HG03066 (cell line): ENCODE results near the gene EFL1.

ENCODE experiments used
- ATAC-seq: cut with Tn5 transposase; IDR thresholded peaks from one replicate; pipeline ENCODE4 v1.9.1; 2021; ENCODE audit warnings: low read depth; ENCODE audit not compliant: unreplicated experiment

EFL1 gene

GRCh38 chr15:82168757-82169156 is 93.8 kb downstream of the EFL1 start:
- no peak for ATAC-seq

- ATAC-seq: no peak
These were observed 94.2 kb downstream of the EFL1 start for GRCh38 chr15:82168296-82168695.

GRCh38 chr15:82165948-82166376 is 96.6 kb downstream of the EFL1 start:
- no peak for ATAC-seq

GRCh38 chr15:82159922-82160321 is 102.6 kb downstream of the EFL1 start:
- ATAC-seq: no peak

GRCh38 chr15:82158811-82159210 is 103.7 kb downstream of the EFL1 start:
- ATAC-seq: no peak

GRCh38 chr15:82150645-82151044 is 111.9 kb downstream of the EFL1 start:
- ATAC-seq: no peak

- ATAC-seq: no peak
These were observed 115.5 kb downstream of the EFL1 start for GRCh38 chr15:82146990-82147461.

- ATAC-seq: no peak
These were observed 116.0 kb downstream of the EFL1 start for GRCh38 chr15:82146576-82146975.

- ATAC-seq: no peak
These were observed 118.8 kb downstream of the EFL1 start for GRCh38 chr15:82143390-82144385.

- ATAC-seq: no peak
These were observed 121.6 kb downstream of the EFL1 start for GRCh38 chr15:82140886-82141285.

- no peak for ATAC-seq
These were observed 122.7 kb downstream of the EFL1 start for GRCh38 chr15:82139823-82140268.

- no peak for ATAC-seq
These were observed 124.2 kb downstream of the EFL1 start for GRCh38 chr15:82138306-82138705.

GRCh38 chr15:82137261-82137660 is 125.3 kb downstream of the EFL1 start:
- ATAC-seq: no peak

GRCh38 chr15:82136120-82136519 is 126.4 kb downstream of the EFL1 start:
- ATAC-seq: no peak

GRCh38 chr15:82135638-82136037 is 126.9 kb downstream of the EFL1 start:
- no peak for ATAC-seq

GRCh38 chr15:82134461-82134860 is 128.1 kb downstream of the EFL1 start:
- no peak for ATAC-seq

GRCh38 chr15:82133251-82133650 is 129.3 kb downstream of the EFL1 start:
- no peak for ATAC-seq

- ATAC-seq: no peak
These were observed 129.8 kb downstream of the EFL1 start for GRCh38 chr15:82132742-82133141.

- ATAC-seq: no peak
These were observed 130.4 kb downstream of the EFL1 start for GRCh38 chr15:82132096-82132495.

GRCh38 chr15:82130248-82130647 is 132.3 kb downstream of the EFL1 start:
- ATAC-seq: no peak

- no peak for ATAC-seq
These were observed 132.8 kb downstream of the EFL1 start for GRCh38 chr15:82129761-82130160.

- no peak for ATAC-seq
These were observed 133.3 kb downstream of the EFL1 start for GRCh38 chr15:82129149-82129692.
